Endodermal cell (in vitro differentiated cells): ENCODE data around the gene BAIAP2L2. TPM values are rescaled to one million over a fixed set of nuclear protein-coding genes. Genes with fewer than 3 reads are reported as not detected.

Source experiments
- DNase-seq: peaks from one replicate; pipeline ENCODE4 v3.0.0-alpha.2; 2017
- H3K27ac ChIP-seq: 2 replicates; pipeline ENCODE4 v1.5.1; 2013; ENCODE audit warnings: mild to moderate bottlenecking, low read depth, low read length, moderate library complexity
- H3K27me3 ChIP-seq: 2 replicates; pipeline ENCODE4 v1.6.1; 2013; ENCODE audit warnings: mild to moderate bottlenecking, low read length, moderate library complexity; ENCODE audit not compliant: insufficient read depth, control insufficient read depth, poor library complexity, severe bottlenecking
- H3K36me3 ChIP-seq: 2 replicates; pipeline ENCODE4 v1.7.0; 2013; ENCODE audit warnings: mild to moderate bottlenecking, low read length, moderate library complexity; ENCODE audit not compliant: control insufficient read depth, insufficient read depth
- H3K4me1 ChIP-seq: one replicate; pipeline ENCODE4 v1.7.0; 2013; ENCODE audit warnings: low read length; ENCODE audit not compliant: control insufficient read depth, insufficient read depth
- H3K4me3 ChIP-seq: 2 replicates; pipeline ENCODE4 v1.5.1; 2013; ENCODE audit warnings: mild to moderate bottlenecking, low read length, moderate library complexity
- H3K9ac ChIP-seq: 2 replicates; pipeline ENCODE4 v1.6.1; 2013; ENCODE audit warnings: mild to moderate bottlenecking, low read length, moderate library complexity; ENCODE audit not compliant: poor library complexity, severe bottlenecking; ENCODE audit errors: extremely low read depth
- H3K9me3 ChIP-seq: 2 replicates; pipeline ENCODE4 v1.6.1; 2013; ENCODE audit warnings: mild to moderate bottlenecking, low read length, moderate library complexity; ENCODE audit not compliant: control insufficient read depth
- H3K27ac Mint-ChIP-seq: 2 replicates; pipeline ENCODE4 v1.8.0; 2020; ENCODE audit warnings: mixed read lengths
- H3K27me3 Mint-ChIP-seq: 2 replicates; pipeline ENCODE4 v1.8.0; 2021; ENCODE audit warnings: mild to moderate bottlenecking, mixed read lengths; ENCODE audit not compliant: insufficient read depth
- H3K36me3 Mint-ChIP-seq: 2 replicates; pipeline ENCODE4 v1.8.0; 2020; ENCODE audit warnings: low read depth, mixed read lengths
- H3K4me1 Mint-ChIP-seq: 2 replicates; pipeline ENCODE4 v1.8.0; 2020; ENCODE audit warnings: mixed read lengths
- H3K4me3 Mint-ChIP-seq: 2 replicates; pipeline ENCODE4 v1.8.0; 2020; ENCODE audit warnings: mild to moderate bottlenecking, moderate library complexity, mixed read lengths
- H3K9me3 Mint-ChIP-seq: 2 replicates; pipeline ENCODE4 v1.8.0; 2020; ENCODE audit warnings: mild to moderate bottlenecking, mixed read lengths
- WGBS, 2 experiments: methylation state at CpG; one replicate each; pipeline versions ENCODE4 v1.1.5 to v1.1.7; 2013; ENCODE audit warnings: missing lambda C conversion rate in 2 of 2, mixed read lengths in 1 of 2; ENCODE audit not compliant: insufficient coverage in 1 of 2, insufficient read length in 1 of 2; 5-methylcytosine and 5-hydroxymethylcytosine counted together
- total RNA-seq, 2 donors: library from RNA; stranded (reverse); fragmentation: NEBNext Ultra II Directional in 1 of 2; extraction: Animal tissue kit (Norgen Biotek cat#: 25700) in 1 of 2; gene quantifications; 2 replicates in 1 of 2; 3 replicates in 1 of 2; pipeline ENCODE4 v1.2.1, GENCODE V29; 2021
- TF ChIP-seq, protein P1 (sequence below): fragments of 200-600 bp; sonication (generic); conservative IDR thresholded peaks from 2 replicates; pipeline ENCODE4 v1.5.0; 2021; ENCODE audit warnings: antibody characterized with exemption, mild to moderate bottlenecking

BAIAP2L2 gene
- total RNA-seq, 2 donors from 2014 or later: 1.4 to 3.7 TPM

DNA sequence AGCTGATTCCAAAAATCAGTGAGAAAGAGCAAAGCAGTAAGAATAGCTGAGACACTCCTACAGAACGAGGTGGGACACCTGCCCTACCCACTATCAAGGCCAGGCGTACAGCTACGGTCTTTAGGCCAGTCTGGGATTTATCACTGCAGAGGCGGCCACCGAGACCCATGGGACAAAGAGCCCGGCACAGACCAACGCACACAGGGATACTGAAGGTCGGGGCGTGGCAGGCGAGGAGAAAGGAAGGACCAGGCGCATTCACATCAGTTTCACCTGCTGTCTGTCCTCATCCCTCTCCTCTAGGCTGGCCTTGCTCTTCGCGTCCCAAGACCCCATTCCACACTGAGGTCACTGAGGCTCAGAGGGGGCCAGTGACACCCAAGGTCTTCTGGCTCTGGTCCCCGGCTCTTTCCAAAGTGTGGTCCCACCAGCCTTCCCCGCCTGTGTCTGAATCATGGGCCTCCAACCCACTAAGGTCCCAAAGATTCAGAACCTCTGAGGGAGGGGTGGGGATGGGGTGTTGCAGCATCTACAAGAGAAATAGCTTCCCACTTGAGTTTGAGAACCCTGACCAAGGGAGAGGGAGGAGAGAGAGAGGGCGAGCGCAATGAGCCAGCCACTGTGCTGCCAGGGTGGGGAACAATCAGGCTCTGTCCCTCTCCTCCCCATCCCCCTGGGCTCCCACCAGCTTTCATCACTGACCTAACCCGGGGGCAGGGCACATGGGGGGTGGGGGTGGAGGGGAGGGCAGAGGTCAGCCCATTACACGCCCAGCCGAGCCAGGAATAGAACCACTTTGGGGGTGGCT lies 60.5 kb downstream of the BAIAP2L2 start:
- no peaks in the 10 kb centered on the region for H3K27me3 ChIP-seq
- Mint-ChIP-seq H3K9me3 (no peaks in the 10 kb centered on the region), H3K27me3 (peaks cover 9% of the 10 kb centered on the region), H3K4me1 (no peaks in the 10 kb centered on the region), H3K4me3 (no peak overlapping the region), H3K27ac (no peak overlapping the region), H3K36me3 (no peaks in the 10 kb centered on the region)
- no peak for DNase-seq
- 90 to 92% methylated on average over 11 to 19 of the region's 20 CpGs for WGBS, 2 experiments
- no peaks in the 10 kb centered on the region for H3K9me3 ChIP-seq
- H3K4me1 ChIP-seq: peaks cover 6% of the 10 kb centered on the region
- H3K4me3 ChIP-seq: no peak overlapping the region
- TF ChIP-seq, protein P1, sequence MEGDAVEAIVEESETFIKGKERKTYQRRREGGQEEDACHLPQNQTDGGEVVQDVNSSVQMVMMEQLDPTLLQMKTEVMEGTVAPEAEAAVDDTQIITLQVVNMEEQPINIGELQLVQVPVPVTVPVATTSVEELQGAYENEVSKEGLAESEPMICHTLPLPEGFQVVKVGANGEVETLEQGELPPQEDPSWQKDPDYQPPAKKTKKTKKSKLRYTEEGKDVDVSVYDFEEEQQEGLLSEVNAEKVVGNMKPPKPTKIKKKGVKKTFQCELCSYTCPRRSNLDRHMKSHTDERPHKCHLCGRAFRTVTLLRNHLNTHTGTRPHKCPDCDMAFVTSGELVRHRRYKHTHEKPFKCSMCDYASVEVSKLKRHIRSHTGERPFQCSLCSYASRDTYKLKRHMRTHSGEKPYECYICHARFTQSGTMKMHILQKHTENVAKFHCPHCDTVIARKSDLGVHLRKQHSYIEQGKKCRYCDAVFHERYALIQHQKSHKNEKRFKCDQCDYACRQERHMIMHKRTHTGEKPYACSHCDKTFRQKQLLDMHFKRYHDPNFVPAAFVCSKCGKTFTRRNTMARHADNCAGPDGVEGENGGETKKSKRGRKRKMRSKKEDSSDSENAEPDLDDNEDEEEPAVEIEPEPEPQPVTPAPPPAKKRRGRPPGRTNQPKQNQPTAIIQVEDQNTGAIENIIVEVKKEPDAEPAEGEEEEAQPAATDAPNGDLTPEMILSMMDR: no peak
- no peak overlapping the region for H3K27ac ChIP-seq
- no peaks in the 10 kb centered on the region for H3K36me3 ChIP-seq
- H3K9ac ChIP-seq: no peak overlapping the region

DNA sequence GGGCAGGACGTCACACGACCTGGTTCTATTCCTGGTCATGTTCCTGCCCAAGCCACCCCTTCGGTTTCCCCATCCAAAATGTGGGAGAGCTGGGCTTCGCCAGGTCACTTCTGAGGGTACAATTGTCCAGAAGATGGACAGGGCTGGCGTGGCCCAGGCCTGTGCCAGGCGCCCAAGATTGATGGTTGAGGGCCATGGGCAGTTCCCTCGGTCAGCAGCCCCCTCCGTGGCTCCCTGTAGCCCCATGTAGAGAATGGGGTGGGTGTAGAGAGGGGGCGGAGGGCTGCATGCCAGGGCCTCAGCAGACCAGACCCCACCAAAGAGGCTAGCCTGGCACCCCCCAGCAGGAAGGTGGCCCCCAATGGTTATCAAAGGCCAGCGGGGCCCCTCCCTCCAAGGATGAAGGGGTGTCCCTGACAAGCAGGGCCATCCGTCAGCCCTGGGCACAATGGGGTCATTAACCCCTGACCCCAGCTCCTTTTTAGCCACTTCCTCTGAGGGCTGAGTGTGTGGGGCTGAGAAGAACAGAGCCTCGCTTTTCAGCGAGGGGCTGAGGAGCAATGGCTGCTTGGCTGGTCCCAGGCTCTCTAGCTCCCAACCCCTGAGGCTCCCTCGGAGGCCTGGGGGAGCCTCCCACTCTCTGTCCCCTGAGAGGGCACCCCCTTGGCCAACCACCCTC lies 64.3 kb downstream of the BAIAP2L2 start:
- 77 to 91% methylated on average over 4 to 14 of the region's 14 CpGs for WGBS, 2 experiments
- H3K4me3 Mint-ChIP-seq: no peak overlapping the region
- Histone ChIP-seq H3K9me3 (no peaks in the 10 kb centered on the region), H3K4me1 (no peaks in the 10 kb centered on the region), H3K27me3 (no peaks in the 10 kb centered on the region), H3K27ac (peak overlapping the region; percentile 49), H3K4me3 (no peak overlapping the region), H3K9ac (no peak overlapping the region), H3K36me3 (no peaks in the 10 kb centered on the region)
- no peaks in the 10 kb centered on the region for H3K9me3 Mint-ChIP-seq
- no peaks in the 10 kb centered on the region for H3K36me3 Mint-ChIP-seq
- DNase-seq: no peak
- H3K27me3 Mint-ChIP-seq: peaks cover 8% of the 10 kb centered on the region
- no peak overlapping the region for H3K27ac Mint-ChIP-seq
- TF ChIP-seq, protein P1: no peak
- no peaks in the 10 kb centered on the region for H3K4me1 Mint-ChIP-seq

DNA sequence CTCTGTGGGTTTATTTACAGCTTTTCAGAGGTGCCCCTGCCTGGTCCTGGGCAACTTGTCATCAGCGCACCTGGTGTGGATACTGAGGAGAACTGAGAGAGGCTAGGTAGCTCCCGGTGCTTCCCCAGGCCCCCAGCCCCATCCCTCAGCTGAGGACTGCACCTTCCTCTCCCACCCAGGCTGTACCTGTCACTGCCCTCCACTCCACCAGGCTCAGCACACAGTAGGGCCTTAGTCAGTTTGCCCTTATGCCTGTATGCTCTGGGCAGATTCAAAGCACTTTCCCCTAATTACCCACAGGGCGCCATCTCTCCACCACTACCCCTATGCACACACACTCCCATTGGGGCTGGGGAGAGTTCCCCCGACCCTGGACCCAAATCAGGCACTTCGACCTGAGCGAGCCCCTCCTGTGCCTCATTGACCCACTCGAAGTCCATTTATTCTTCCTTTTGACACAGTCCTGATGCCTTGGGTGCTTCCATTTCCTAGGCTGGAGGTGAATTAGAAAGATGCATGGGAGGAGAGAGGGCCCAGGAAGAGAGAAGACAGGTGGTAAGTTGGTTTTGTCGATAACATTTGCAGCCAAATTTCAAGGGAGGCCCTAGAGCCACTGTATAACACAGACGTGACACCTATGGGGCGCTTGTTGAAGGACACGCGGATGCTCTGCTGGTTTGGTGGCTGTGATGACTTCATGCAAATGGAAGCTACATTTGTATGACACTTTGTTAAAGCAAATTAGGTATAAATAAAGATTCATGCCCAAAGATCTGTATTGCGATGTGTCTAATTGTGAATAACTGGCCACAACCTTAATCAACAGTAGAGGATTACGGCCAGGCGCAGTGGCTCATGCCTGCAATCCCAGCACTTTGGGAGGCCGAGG lies 67.1 kb downstream of the BAIAP2L2 start:
- H3K27me3 Mint-ChIP-seq: no peaks in the 10 kb centered on the region
- H3K9me3 ChIP-seq: no peaks in the 10 kb centered on the region

More for the DNA sequence above, 67.1 kb downstream of the BAIAP2L2 start:
- Mint-ChIP-seq H3K9me3 (no peaks in the 10 kb centered on the region), H3K4me3 (no peak overlapping the region), H3K27ac (no peak overlapping the region), H3K36me3 (no peaks in the 10 kb centered on the region), H3K4me1 (no peaks in the 10 kb centered on the region)
- no peak for DNase-seq
- no peaks in the 10 kb centered on the region for H3K4me1 ChIP-seq
- no peak overlapping the region for H3K27ac ChIP-seq
- no peak overlapping the region for H3K4me3 ChIP-seq
- H3K9ac ChIP-seq: no peak overlapping the region
- WGBS, 2 experiments: 93% methylated on average over 13 to 16 of the region's 16 CpGs
- no peaks in the 10 kb centered on the region for H3K27me3 ChIP-seq
- TF ChIP-seq, protein P1: peak; percentile 11
- no peaks in the 10 kb centered on the region for H3K36me3 ChIP-seq
